GM23338 (cell line): ENCODE data around the gene TNS3.

Experiments used
- CTCF ChIP-seq, 2 experiments: fragments of 200-600 bp in 1 of 2; sonication (generic) in 1 of 2; conservative IDR thresholded peaks; 2 replicates each; pipeline versions ENCODE4 v1.5.1 to v1.6.1; 2016 to 2017; ENCODE audit warnings: antibody characterized with exemption in 2 of 2, low read depth in 2 of 2, mild to moderate bottlenecking in 2 of 2, moderate library complexity in 1 of 2
- EZH2 ChIP-seq: fragments of 200-600 bp; sonication (generic); IDR thresholded peaks from one replicate; pipeline ENCODE4 v1.8.0; 2017; ENCODE audit warnings: antibody characterized with exemption, mild to moderate bottlenecking, low read depth; ENCODE audit not compliant: unreplicated experiment
- JUNB ChIP-seq: IDR thresholded peaks from one replicate; pipeline ENCODE4 v1.6.1; 2016; ENCODE audit warnings: antibody characterized with exemption; ENCODE audit not compliant: unreplicated experiment
- POLR2AphosphoS5 ChIP-seq: IDR thresholded peaks from 2 replicates; pipeline ENCODE4 v1.6.1; 2016; ENCODE audit warnings: antibody characterized with exemption, low read depth

- TF ChIP-seq CTCF (conservative IDR thresholded peaks at IDR 0.05; ENCODE audit: low read depth in 2 of 2) (no peak), EZH2 (no peak), JUNB (no peak), POLR2AphosphoS5 (no peak)
Observed at GRCh38 chr7:47419471-47419870, 162.4 kb downstream of the TNS3 start.
